Adrenal gland (tissue), 12 donors: ENCODE data around the gene ZNF236. TPM values are rescaled to one million over a fixed set of nuclear protein-coding genes. Genes with fewer than 3 reads are reported as not detected.

Experiments used
- DNase-seq, 7 donors: peaks; one replicate each; pipeline ENCODE4 v3.0.0-alpha.2; 2019 to 2020
- H3K27ac ChIP-seq, 5 donors: fragments of 200-600 bp; sonication (generic) in 4 of 5; 1 replicate in 3 of 5; 2 replicates in 2 of 5; pipeline versions ENCODE4 v1.5.1 to v1.8.0; 2016 to 2020; ENCODE audit warnings: mild to moderate bottlenecking in 1 of 5
- H3K27me3 ChIP-seq: fragments of 200-600 bp; 2 replicates; pipeline ENCODE4 v1.8.0; 2021
- H3K36me3 ChIP-seq, 2 donors: fragments of 200-600 bp; replicated peaks in 1 of 2; 1 replicate in 1 of 2; 2 replicates in 1 of 2; pipeline versions ENCODE4 v1.5.1 to v1.8.0; 2018 to 2022
- H3K4me1 ChIP-seq, 2 donors: fragments of 200-600 bp; replicated peaks in 1 of 2; 1 replicate in 1 of 2; 2 replicates in 1 of 2; pipeline versions ENCODE4 v1.5.1 to v1.8.0; 2018 to 2021
- H3K4me3 ChIP-seq, 4 donors: fragments of 200-600 bp; sonication (generic) in 3 of 4; one replicate each; pipeline ENCODE4 v1.5.1; 2016 to 2018
- H3K9me3 ChIP-seq, 3 donors: fragments of 200-600 bp; sonication (generic) in 1 of 3; replicated peaks in 1 of 3; 1 replicate in 2 of 3; 2 replicates in 1 of 3; pipeline versions ENCODE4 v1.5.1 to v1.8.0; 2016 to 2021
- POLR2A ChIP-seq, 2 donors: fragments of 450-650 bp; IDR thresholded peaks; one replicate each; pipeline ENCODE4 v1.6.1; 2017; ENCODE audit warnings: antibody characterized with exemption in 2 of 2, mild to moderate bottlenecking in 2 of 2, moderate library complexity in 1 of 2
- WGBS, 4 donors: extraction: QIAGEN DNeasy Blood & Tissue Kit in 2 of 4; methylation state at CpG; one replicate each; pipeline versions ENCODE4 v1.1.5 to v1.1.7; 2013 to 2017; 5-methylcytosine and 5-hydroxymethylcytosine counted together
- intact Hi-C, 2 donors: fragments of 100-400 bp; cut with DNase I; formaldehyde crosslinking; loops; one replicate each; pipeline versions ENCODE4 v1.14.1 to v1.15.0; 2022 to 2023
- polyA plus RNA-seq, 3 donors: library from polyadenylated mRNA; stranded (reverse); fragments of 200-250 nt in 2 of 3; fragments of 350-450 nt in 1 of 3; fragmentation: Illumina TruSeq in 1 of 3; extraction: RNeasy Lipid Tissue Mini Kit (QIAGEN cat#74804) in 1 of 3; gene quantifications; one replicate each; pipeline ENCODE4 v1.2.3, GENCODE V29; 2013 to 2014
- total RNA-seq, 9 donors: library from RNA; depleted of rRNA in 4 of 9; stranded (reverse); fragments of >200 nt in 4 of 9; fragments of 120-200 nt in 1 of 9; fragmentation: NEBNext Ultra II Directional in 1 of 9; extraction: Animal tissue kit (Norgen Biotek cat#: 25700) in 1 of 9; gene quantifications; one replicate each; pipeline versions ENCODE4 v1.1.0 to v1.2.4, GENCODE V29; 2013 to 2023
- TF ChIP-seq, protein P1 (sequence below), 6 experiments: fragments of 450-650 bp in 4 of 6; fragments of 200-600 bp in 2 of 6; sonication (generic) in 1 of 6; IDR thresholded peaks; 1 replicate in 5 of 6; 2 replicates in 1 of 6; pipeline versions ENCODE4 v1.5.1 to v1.8.0; 2016 to 2021; ENCODE audit warnings: antibody characterized with exemption in 6 of 6, mild to moderate bottlenecking in 2 of 6, moderate library complexity in 1 of 6
- donor health status: healthy with polysubstance abuse.
- donor health status: Bipolar disorder and iron deficiency.
- donor health status: DM: yes; HTN: yes; CAD: no.
- donor health status: DM: no; HTN: no; CAD: no.
- donor health status: DM: no; HTN: no; CAD: no.
- donor health status: DM: yes; HTN: yes; CAD: no.

ZNF236 gene
- total and polyA plus RNA-seq, 12 donors = 2.7 to 35.2 (median 8.1) TPM

GRCh38 chr18:76860411-76860810, 38.1 kb downstream of the ZNF236 start:
- DNase-seq = no peak
- TF ChIP-seq, protein P1, sequence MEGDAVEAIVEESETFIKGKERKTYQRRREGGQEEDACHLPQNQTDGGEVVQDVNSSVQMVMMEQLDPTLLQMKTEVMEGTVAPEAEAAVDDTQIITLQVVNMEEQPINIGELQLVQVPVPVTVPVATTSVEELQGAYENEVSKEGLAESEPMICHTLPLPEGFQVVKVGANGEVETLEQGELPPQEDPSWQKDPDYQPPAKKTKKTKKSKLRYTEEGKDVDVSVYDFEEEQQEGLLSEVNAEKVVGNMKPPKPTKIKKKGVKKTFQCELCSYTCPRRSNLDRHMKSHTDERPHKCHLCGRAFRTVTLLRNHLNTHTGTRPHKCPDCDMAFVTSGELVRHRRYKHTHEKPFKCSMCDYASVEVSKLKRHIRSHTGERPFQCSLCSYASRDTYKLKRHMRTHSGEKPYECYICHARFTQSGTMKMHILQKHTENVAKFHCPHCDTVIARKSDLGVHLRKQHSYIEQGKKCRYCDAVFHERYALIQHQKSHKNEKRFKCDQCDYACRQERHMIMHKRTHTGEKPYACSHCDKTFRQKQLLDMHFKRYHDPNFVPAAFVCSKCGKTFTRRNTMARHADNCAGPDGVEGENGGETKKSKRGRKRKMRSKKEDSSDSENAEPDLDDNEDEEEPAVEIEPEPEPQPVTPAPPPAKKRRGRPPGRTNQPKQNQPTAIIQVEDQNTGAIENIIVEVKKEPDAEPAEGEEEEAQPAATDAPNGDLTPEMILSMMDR (IDR thresholded peaks at IDR 0.05) = no peak
- TF ChIP-seq POLR2A (IDR thresholded peaks at IDR 0.05) = no peak
- H3K9me3 ChIP-seq = no peaks in the 10 kb centered on the region
- H3K36me3 ChIP-seq = peaks cover 0 to 7% of the 10 kb centered on the region in 2 donors
- H3K4me1 ChIP-seq = no peaks in the 10 kb centered on the region
- no peak overlapping the region for H3K4me3 ChIP-seq
- H3K27me3 ChIP-seq = no peaks in the 10 kb centered on the region
- intact Hi-C loops = no loop called here
- H3K27ac ChIP-seq = no peak overlapping the region
- 89 to 97% (median 96%) methylated on average over 6 of the region's 6 CpGs for WGBS, 4 donors

DNA sequence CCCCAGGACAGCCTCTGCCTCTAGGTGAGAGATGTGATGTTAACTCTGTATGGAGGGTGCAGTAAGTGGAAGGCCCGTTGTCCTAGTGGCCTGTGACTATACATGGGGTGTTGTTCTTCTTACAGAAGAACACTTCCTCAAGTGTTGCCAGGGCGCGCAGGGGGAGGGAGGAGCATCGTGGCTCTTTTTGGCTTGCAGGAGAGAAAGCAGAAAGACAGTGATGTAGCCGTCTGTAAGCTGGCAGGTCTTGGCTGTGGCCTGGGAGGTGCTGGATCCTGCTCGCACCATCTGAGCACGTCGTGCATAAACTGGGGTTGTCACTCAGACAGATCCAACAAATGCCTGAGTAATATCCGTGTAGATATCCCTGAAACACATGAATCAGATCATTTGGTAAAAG, 44.3 kb downstream of the ZNF236 start:
- 80 to 87% (median 84%) methylated on average over 9 of the region's 9 CpGs for WGBS, 4 donors
- no peaks in the 10 kb centered on the region for H3K27me3 ChIP-seq
- H3K27ac ChIP-seq = no peak overlapping the region
- no peak for DNase-seq
- peaks cover 0 to 3% of the 10 kb centered on the region in 2 donors for H3K36me3 ChIP-seq
- intact Hi-C loops = no loop called here
- no peaks in the 10 kb centered on the region for H3K4me1 ChIP-seq
- H3K4me3 ChIP-seq = no peak overlapping the region
- TF ChIP-seq POLR2A (IDR thresholded peaks at IDR 0.05) = no peak
- TF ChIP-seq, protein P1 (IDR thresholded peaks at IDR 0.05) = no peak
- no peaks in the 10 kb centered on the region for H3K9me3 ChIP-seq

DNA sequence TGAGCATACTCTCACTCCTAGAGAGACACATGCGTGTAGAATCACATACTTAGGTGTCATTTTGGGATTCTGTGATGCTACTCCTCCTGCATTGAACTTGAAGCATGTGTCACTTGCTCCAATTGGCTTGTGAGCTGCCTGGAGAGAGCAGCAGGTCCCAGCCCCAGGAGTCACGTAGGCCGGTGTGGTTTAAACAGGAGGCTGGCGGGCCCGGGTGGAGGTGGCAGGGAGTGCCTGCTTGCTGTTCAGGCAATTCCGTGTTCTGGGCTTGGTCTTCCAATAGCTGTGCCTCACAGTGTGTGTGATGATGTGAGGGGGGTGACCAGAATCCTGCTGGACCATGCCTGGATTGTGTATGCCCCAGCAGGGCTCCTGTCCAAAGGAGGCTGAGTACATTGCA, 51.0 kb downstream of the ZNF236 start:
- no peaks in the 10 kb centered on the region for H3K36me3 ChIP-seq
- 93 to 96% (median 95%) methylated on average over 5 to 6 of the region's 6 CpGs for WGBS, 4 donors
- intact Hi-C loops = loop anchor here (10.0 kb wide), 1 partner anchor 69 kb away; no protein-coding TSS in a partner anchor

GRCh38 chr18:76873713-76874112, 51.4 kb downstream of the ZNF236 start:
- intact Hi-C loops = loop anchor here (10.0 kb wide), 1 partner anchor 69 kb away; no protein-coding TSS in a partner anchor
- 92 to 96% (median 93%) methylated on average over 16 to 17 of the region's 17 CpGs for WGBS, 4 donors
- Histone ChIP-seq H3K9me3 (no peaks in the 10 kb centered on the region), H3K27ac (no peak overlapping the region), H3K27me3 (no peaks in the 10 kb centered on the region), H3K36me3 (no peaks in the 10 kb centered on the region), H3K4me3 (no peak overlapping the region), H3K4me1 (no peaks in the 10 kb centered on the region)
- no peak for TF ChIP-seq POLR2A (IDR thresholded peaks at IDR 0.05)
- TF ChIP-seq, protein P1 (IDR thresholded peaks at IDR 0.05) = no peak
- no peak for DNase-seq

More for the DNA sequence above, 51.0 kb downstream of the ZNF236 start:
- no peak for DNase-seq
- TF ChIP-seq, protein P1 (IDR thresholded peaks at IDR 0.05) = no peak
- TF ChIP-seq POLR2A (IDR thresholded peaks at IDR 0.05) = no peak
- Histone ChIP-seq H3K27ac (no peak overlapping the region), H3K9me3 (no peaks in the 10 kb centered on the region), H3K27me3 (no peaks in the 10 kb centered on the region), H3K4me1 (no peaks in the 10 kb centered on the region), H3K4me3 (no peak overlapping the region)
